Measurements from ENCODE around the gene SLC37A1. TPM values are rescaled to one million over a fixed set of nuclear protein-coding genes. Genes with fewer than 3 reads are reported as not detected.

The SLC37A1 gene
- total RNA-seq, 2 donors from 2014 or later = 98.5 to 118 TPM

- intact Hi-C loops (cut with DNase I) = no loop called here
- no peak overlapping the region for H3K27ac ChIP-seq
- no peak overlapping the region for H3K4me3 ChIP-seq
- H3K36me3 ChIP-seq = no peaks in the 10 kb centered on the region
- H3K4me1 ChIP-seq = peaks cover 11% of the 10 kb centered on the region
- H3K9me3 ChIP-seq = no peaks in the 10 kb centered on the region
- H3K9ac ChIP-seq (ENCODE audit: low read depth in 2 of 2, low read length in 2 of 2) = no peak overlapping the region
- TF ChIP-seq CTCF (IDR thresholded peaks at IDR 0.05) = no peak
- DNase-seq = peak; percentile 16
- no peaks in the 10 kb centered on the region for H3K27me3 ChIP-seq
These were observed 14.1 kb upstream of the SLC37A1 start for GRCh38 chr21:42499444-42500112.

- TF ChIP-seq CTCF (IDR thresholded peaks at IDR 0.05) = no peak
- DNase-seq = no peak
- peaks cover 6% of the 10 kb centered on the region for H3K4me1 ChIP-seq
- intact Hi-C loops (cut with DNase I) = no loop called here
- H3K9ac ChIP-seq (ENCODE audit: low read depth in 2 of 2, low read length in 2 of 2) = no peak overlapping the region
- H3K4me3 ChIP-seq = no peak overlapping the region
- no peaks in the 10 kb centered on the region for H3K36me3 ChIP-seq
- H3K27ac ChIP-seq = no peak overlapping the region
- H3K27me3 ChIP-seq = no peaks in the 10 kb centered on the region
- no peaks in the 10 kb centered on the region for H3K9me3 ChIP-seq
These were observed 13.4 kb upstream of the SLC37A1 start for GRCh38 chr21:42500225-42500624.

DNA sequence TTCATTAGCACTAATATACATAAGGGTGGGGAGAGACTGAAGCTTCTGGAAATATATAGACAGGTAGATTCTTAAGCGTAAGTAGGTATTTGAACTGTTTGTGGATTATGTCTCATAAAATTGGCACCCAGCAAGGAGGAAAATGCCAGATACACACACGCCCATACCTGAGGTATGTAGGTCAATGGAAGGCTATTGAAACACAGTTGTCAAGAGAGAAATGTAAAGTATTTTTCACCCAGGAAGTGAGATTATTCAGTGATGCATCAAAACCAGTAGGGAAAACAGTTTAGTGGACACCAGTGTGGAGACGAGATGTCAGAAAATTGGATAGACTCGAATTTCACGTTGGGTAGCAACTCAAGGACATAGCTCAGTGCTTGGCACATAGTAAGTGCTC is 12.9 kb upstream of the SLC37A1 start:
- H3K9ac ChIP-seq (ENCODE audit: low read depth in 2 of 2, low read length in 2 of 2) = no peak overlapping the region
- no peaks in the 10 kb centered on the region for H3K27me3 ChIP-seq
- peaks cover 3% of the 10 kb centered on the region for H3K4me1 ChIP-seq
- peak; percentile 17 for DNase-seq
- H3K27ac ChIP-seq = no peak overlapping the region
- no peaks in the 10 kb centered on the region for H3K9me3 ChIP-seq
- intact Hi-C loops (cut with DNase I) = no loop called here
- H3K36me3 ChIP-seq = no peaks in the 10 kb centered on the region
- no peak overlapping the region for H3K4me3 ChIP-seq
- no peak for TF ChIP-seq CTCF (IDR thresholded peaks at IDR 0.05)

DNA sequence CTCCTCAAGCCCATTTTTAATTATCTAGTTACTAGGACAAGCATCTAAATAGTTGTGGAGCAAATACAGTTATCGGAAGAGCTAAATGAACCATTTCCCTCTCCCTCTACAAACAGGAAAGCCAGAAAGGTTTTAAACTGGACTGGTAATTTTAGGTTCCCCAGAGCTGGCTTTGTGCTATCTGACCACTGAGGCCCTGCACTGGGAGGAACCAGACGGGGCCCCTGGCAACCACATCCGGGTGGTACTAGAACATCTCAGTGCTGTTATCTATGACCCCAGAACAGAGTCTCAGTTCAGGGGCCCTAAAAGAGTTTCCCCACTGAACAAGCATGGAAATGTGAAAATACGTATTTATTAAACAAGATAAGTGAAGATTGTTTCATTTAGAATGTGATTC is 9.9 kb upstream of the SLC37A1 start:
- H3K9me3 ChIP-seq = no peaks in the 10 kb centered on the region
- H3K9ac ChIP-seq (ENCODE audit: low read depth in 2 of 2, low read length in 2 of 2) = no peak overlapping the region
- no peaks in the 10 kb centered on the region for H3K4me1 ChIP-seq
- H3K27me3 ChIP-seq = no peaks in the 10 kb centered on the region
- TF ChIP-seq CTCF (IDR thresholded peaks at IDR 0.05) = no peak
- no peaks in the 10 kb centered on the region for H3K36me3 ChIP-seq
- no peak overlapping the region for H3K27ac ChIP-seq
- H3K4me3 ChIP-seq = no peak overlapping the region
- no peak for DNase-seq
- intact Hi-C loops (cut with DNase I) = no loop called here

GRCh38 chr21:42505090-42505726 is 8.4 kb upstream of the SLC37A1 start:
- TF ChIP-seq CTCF (IDR thresholded peaks at IDR 0.05) = no peak
- no peak for DNase-seq

More at GRCh38 chr21:42505090-42505726, 8.4 kb upstream of the SLC37A1 start:
- no peaks in the 10 kb centered on the region for H3K9me3 ChIP-seq
- intact Hi-C loops (cut with DNase I) = no loop called here
- no peak overlapping the region for H3K27ac ChIP-seq
- no peaks in the 10 kb centered on the region for H3K4me1 ChIP-seq
- H3K36me3 ChIP-seq = no peaks in the 10 kb centered on the region
- no peak overlapping the region for H3K9ac ChIP-seq (ENCODE audit: low read depth in 2 of 2, low read length in 2 of 2)
- H3K4me3 ChIP-seq = no peak overlapping the region
- H3K27me3 ChIP-seq = no peaks in the 10 kb centered on the region

Data from colonic mucosa (tissue), 4 donors.